Measurements from ENCODE around the gene PRAME.

DNA sequence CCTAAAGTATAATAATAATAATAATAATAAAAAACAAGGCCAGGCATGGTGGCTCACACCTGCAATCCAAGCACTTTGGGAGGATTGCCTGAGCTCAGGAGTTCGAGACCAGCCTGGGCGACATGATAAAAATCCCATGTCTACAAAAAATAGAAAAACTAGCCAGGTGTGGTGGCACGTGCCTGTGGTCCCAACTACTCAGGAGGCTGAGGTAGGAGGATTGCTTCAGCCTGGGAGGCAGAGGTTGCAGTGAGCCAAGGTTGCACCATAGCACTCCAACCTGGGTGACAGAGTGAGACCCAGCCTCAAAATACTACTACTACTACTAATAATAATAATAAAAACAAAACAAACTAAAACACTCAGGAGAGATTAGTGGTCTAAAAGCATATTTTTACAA lies 23.4 kb downstream of the PRAME start:
- TF ChIP-seq, protein P1, sequence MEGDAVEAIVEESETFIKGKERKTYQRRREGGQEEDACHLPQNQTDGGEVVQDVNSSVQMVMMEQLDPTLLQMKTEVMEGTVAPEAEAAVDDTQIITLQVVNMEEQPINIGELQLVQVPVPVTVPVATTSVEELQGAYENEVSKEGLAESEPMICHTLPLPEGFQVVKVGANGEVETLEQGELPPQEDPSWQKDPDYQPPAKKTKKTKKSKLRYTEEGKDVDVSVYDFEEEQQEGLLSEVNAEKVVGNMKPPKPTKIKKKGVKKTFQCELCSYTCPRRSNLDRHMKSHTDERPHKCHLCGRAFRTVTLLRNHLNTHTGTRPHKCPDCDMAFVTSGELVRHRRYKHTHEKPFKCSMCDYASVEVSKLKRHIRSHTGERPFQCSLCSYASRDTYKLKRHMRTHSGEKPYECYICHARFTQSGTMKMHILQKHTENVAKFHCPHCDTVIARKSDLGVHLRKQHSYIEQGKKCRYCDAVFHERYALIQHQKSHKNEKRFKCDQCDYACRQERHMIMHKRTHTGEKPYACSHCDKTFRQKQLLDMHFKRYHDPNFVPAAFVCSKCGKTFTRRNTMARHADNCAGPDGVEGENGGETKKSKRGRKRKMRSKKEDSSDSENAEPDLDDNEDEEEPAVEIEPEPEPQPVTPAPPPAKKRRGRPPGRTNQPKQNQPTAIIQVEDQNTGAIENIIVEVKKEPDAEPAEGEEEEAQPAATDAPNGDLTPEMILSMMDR (IDR thresholded peaks at IDR 0.05), result no peak
- no peak for TF ChIP-seq EP300 (IDR thresholded peaks at IDR 0.05)
- no peak for TF ChIP-seq POLR2A (IDR thresholded peaks at IDR 0.05)
